Spinal cord (tissue), 10 donors: ENCODE results near the gene SLC16A9. TPM values are rescaled to one million over a fixed set of nuclear protein-coding genes. Genes with fewer than 3 reads are reported as not detected.
A peak's percentile ranks its signal among the peaks of the same experiment; 100 is the strongest.

Experiments used
- DNase-seq, 6 donors: peaks; one replicate each; pipeline versions ENCODE4 v3.0.0 to v3.0.0-alpha.2; 2013 to 2015; ENCODE audit warnings: low spot score in 6 of 6, low read depth in 4 of 6
- H3K27ac ChIP-seq: one replicate; pipeline ENCODE4 v1.5.1; 2013; ENCODE audit warnings: low read depth, low read length, control low read depth
- H3K27me3 ChIP-seq: one replicate; pipeline ENCODE4 v1.6.1; 2013; ENCODE audit warnings: low read length; ENCODE audit not compliant: control insufficient read depth, insufficient read depth
- H3K36me3 ChIP-seq: one replicate; pipeline ENCODE4 v1.6.1; 2013; ENCODE audit warnings: low read length; ENCODE audit not compliant: control insufficient read depth, insufficient read depth
- H3K4me1 ChIP-seq: one replicate; pipeline ENCODE4 v1.6.1; 2013; ENCODE audit warnings: low read length; ENCODE audit not compliant: control insufficient read depth, insufficient read depth
- H3K4me3 ChIP-seq: one replicate; pipeline ENCODE4 v1.5.1; 2013; ENCODE audit warnings: low read depth, low read length, control low read depth
- H3K9me3 ChIP-seq: one replicate; pipeline ENCODE4 v1.6.1; 2013; ENCODE audit warnings: low read length; ENCODE audit not compliant: control insufficient read depth, insufficient read depth
- WGBS: methylation state at CpG from one replicate; pipeline ENCODE4 v1.1.5; 2013; ENCODE audit warnings: missing lambda C conversion rate; ENCODE audit not compliant: insufficient coverage; 5-methylcytosine and 5-hydroxymethylcytosine counted together
- long read RNA-seq, 4 donors: transcript quantifications; one replicate each; lab custom pipeline, GENCODE V29; 2026
- polyA plus RNA-seq, 2 donors: library from polyadenylated mRNA; unstranded; fragments of 120-200 nt; gene quantifications; one replicate each; pipeline ENCODE4 v1.2.1, GENCODE V29; 2013; ENCODE audit not compliant: insufficient read length in 2 of 2
- total RNA-seq, 2 donors: library from RNA; depleted of rRNA in 1 of 2; stranded (reverse); fragments of 120-200 nt in 1 of 2; fragments of >200 nt in 1 of 2; gene quantifications; one replicate each; pipeline versions ENCODE4 v1.2.3 to v1.2.4, GENCODE V29; 2013 to 2014
- donor health status: healthy.

The SLC16A9 gene
- total RNA-seq (100 to 1,000 TPM in 1 of 2 donors, 10 to 100 TPM in 1; 52.1 to 108 TPM), polyA plus RNA-seq (10 to 100 TPM; 26.6 to 35.4 TPM)
- long read RNA-seq, donor 1, full-length matches to known transcripts: 4 of 4 reads
- long read RNA-seq, donor 1, partial matches to known transcripts: 0 of 4 reads
- long read RNA-seq, donor 1, other reads (novel, unspliced or antisense): 0 of 4 reads
- long read RNA-seq, donor 2, full-length matches to known transcripts: 5 of 5 reads
- long read RNA-seq, donor 2, partial matches to known transcripts: 0 of 5 reads
- long read RNA-seq, donor 2, other reads (novel, unspliced or antisense): 0 of 5 reads
- long read RNA-seq, donor 3, full-length matches to known transcripts: 1 of 1 reads
- long read RNA-seq, donor 3, partial matches to known transcripts: 0 of 1 reads
- long read RNA-seq, donor 3, other reads (novel, unspliced or antisense): 0 of 1 reads
- long read RNA-seq, donor 4, full-length matches to known transcripts: 1 of 1 reads
- long read RNA-seq, donor 4, partial matches to known transcripts: 0 of 1 reads
- long read RNA-seq, donor 4, other reads (novel, unspliced or antisense): 0 of 1 reads

GRCh38 chr10:59709395-59710125, at the start of gene SLC16A9:
Gene SLC16A9, minus strand, starts transcription at chr10:59709850. Its CDS starts 25,559 bp downstream, at chr10:59684291.
- under 1% methylated on average over 65 of the region's 68 CpGs for WGBS
- peak in 5 of 6 donors; percentile 57 to 94 (median 75) for DNase-seq
- Histone ChIP-seq H3K27me3 (peaks cover 5% of the 10 kb centered on the region), H3K4me1 (peaks cover 15% of the 10 kb centered on the region), H3K4me3 (peak within 1 kb of the TSS; percentile 74), H3K36me3 (no peaks in the 10 kb centered on the region), H3K9me3 (no peaks in the 10 kb centered on the region), H3K27ac (peak within 1 kb of the TSS; percentile 75)

DNA sequence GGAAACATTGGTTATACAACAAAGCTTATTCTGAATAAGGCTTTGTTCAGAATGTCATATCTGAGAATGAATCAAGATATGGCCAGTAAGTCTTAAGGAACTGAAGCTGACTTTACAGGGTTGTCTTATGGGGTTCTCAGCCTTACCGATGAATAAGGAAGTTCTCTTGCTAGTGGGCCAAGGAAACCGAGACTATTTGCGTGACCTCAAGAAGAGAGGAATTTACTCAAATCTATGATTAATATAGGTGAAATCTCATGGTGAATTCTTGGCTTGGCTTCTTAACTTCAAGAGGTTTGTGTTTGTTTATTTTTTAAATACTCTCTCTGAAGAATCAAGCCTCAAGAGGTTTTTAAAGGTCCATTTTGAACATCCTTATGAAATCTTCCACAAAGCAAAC, 48.3 kb upstream of the SLC16A9 start:
- Histone ChIP-seq H3K9me3 (no peaks in the 10 kb centered on the region), H3K4me1 (no peaks in the 10 kb centered on the region), H3K4me3 (no peak overlapping the region), H3K27me3 (no peaks in the 10 kb centered on the region), H3K36me3 (no peaks in the 10 kb centered on the region), H3K27ac (no peak overlapping the region)
- WGBS: no CpG with 5 or more reads among the region's 3 CpGs
- no peak for DNase-seq

- Histone ChIP-seq H3K27me3 (no peaks in the 10 kb centered on the region), H3K4me1 (no peaks in the 10 kb centered on the region), H3K9me3 (no peaks in the 10 kb centered on the region), H3K27ac (peak overlapping the region; percentile 29), H3K4me3 (no peak overlapping the region), H3K36me3 (no peaks in the 10 kb centered on the region)
- peak in 1 of 6 donors; percentile 10 for DNase-seq
- WGBS: 90% methylated on average over 1 of the region's 4 CpGs
These were observed 45.3 kb upstream of the SLC16A9 start for GRCh38 chr10:59754951-59755350.

GRCh38 chr10:59753267-59753666, 43.6 kb upstream of the SLC16A9 start, which contains the start of gene MRLN:
Gene MRLN, minus strand, starts transcription at chr10:59753455.
- H3K4me3 ChIP-seq: no peak within 1 kb of the TSS
- no peaks in the 10 kb centered on the region for H3K9me3 ChIP-seq
- H3K36me3 ChIP-seq: no peaks in the 10 kb centered on the region
- no peak for DNase-seq
- no peaks in the 10 kb centered on the region for H3K4me1 ChIP-seq
- no peak within 1 kb of the TSS for H3K27ac ChIP-seq
- no peaks in the 10 kb centered on the region for H3K27me3 ChIP-seq
- WGBS: no CpG with 5 or more reads among the region's 3 CpGs

GRCh38 chr10:59752278-59752940, 42.8 kb upstream of the SLC16A9 start:
- no peak overlapping the region for H3K27ac ChIP-seq
- DNase-seq: no peak

GRCh38 chr10:59750155-59750945, 40.7 kb upstream of the SLC16A9 start:
- H3K4me3 ChIP-seq: no peak overlapping the region

More at GRCh38 chr10:59752278-59752940, 42.8 kb upstream of the SLC16A9 start:
- H3K36me3 ChIP-seq: no peaks in the 10 kb centered on the region
- H3K27me3 ChIP-seq: no peaks in the 10 kb centered on the region
- WGBS: no CpG with 5 or more reads among the region's 2 CpGs
- no peaks in the 10 kb centered on the region for H3K9me3 ChIP-seq
- no peak overlapping the region for H3K4me3 ChIP-seq
- no peaks in the 10 kb centered on the region for H3K4me1 ChIP-seq

DNA sequence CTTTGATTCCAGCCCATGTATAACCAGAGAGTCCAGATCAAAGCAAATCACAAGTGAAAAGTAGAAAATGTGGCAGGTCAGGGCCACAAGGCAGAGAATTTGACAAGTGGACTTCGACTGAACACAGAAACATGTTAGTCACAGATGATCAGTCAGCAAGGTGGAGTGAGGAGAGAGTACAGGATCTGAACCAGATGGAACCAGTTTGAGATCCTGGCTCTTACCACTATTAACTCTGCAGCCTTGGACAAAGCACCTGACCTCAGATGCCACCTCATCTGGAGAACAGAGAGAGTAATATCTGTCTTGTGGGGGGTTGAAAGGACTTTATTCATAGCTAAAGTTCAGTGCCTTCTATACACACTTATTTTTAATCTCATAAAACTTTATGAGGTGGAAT, 39.2 kb upstream of the SLC16A9 start:
- Histone ChIP-seq H3K9me3 (no peaks in the 10 kb centered on the region), H3K27me3 (no peaks in the 10 kb centered on the region), H3K27ac (no peak overlapping the region), H3K4me1 (no peaks in the 10 kb centered on the region), H3K36me3 (no peaks in the 10 kb centered on the region), H3K4me3 (no peak overlapping the region)
- 80% methylated on average over 1 of the region's 1 CpG for WGBS
- DNase-seq: no peak

More at GRCh38 chr10:59750155-59750945, 40.7 kb upstream of the SLC16A9 start:
- Histone ChIP-seq H3K36me3 (no peaks in the 10 kb centered on the region), H3K9me3 (no peaks in the 10 kb centered on the region), H3K27me3 (no peaks in the 10 kb centered on the region), H3K27ac (no peak overlapping the region), H3K4me1 (no peaks in the 10 kb centered on the region)
- peak in 1 of 6 donors; percentile 10 for DNase-seq
- 69% methylated on average over 9 of the region's 12 CpGs for WGBS

DNA sequence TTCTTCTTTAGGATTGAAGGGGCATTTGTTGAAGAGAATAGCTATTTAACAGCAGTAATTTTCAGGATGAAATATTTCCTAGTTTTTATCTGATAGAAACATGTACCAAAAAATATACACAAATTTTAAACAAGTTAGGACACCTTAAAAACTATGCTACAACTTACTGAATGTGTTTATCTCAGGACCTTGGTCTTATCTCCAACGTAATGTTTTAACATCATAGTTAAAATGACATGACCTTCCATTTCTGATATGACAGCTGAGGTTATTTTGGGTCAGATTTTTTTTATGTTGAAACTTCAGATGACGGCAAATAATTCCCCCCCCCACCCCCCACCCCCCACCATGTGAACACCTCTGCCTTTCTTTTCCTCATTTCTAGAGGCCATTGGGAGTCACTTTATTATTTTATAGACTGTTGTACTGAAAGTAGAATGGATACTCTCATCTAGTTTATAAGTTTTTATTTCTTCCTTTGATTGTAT, 35.6 kb upstream of the SLC16A9 start:
- no peak overlapping the region for H3K4me3 ChIP-seq
- DNase-seq: no peak
- H3K36me3 ChIP-seq: no peaks in the 10 kb centered on the region
- H3K9me3 ChIP-seq: no peaks in the 10 kb centered on the region
- WGBS: no CpG with 5 or more reads among the region's 2 CpGs
- H3K27ac ChIP-seq: no peak overlapping the region
- H3K27me3 ChIP-seq: no peaks in the 10 kb centered on the region
- H3K4me1 ChIP-seq: no peaks in the 10 kb centered on the region
